GM18502 (cell line): ENCODE measurements around the gene PSMB10.

Experiments
- ATAC-seq: cut with Tn5 transposase; IDR thresholded peaks from one replicate; pipeline ENCODE4 v1.9.1; 2021; ENCODE audit warnings: mild to moderate bottlenecking; ENCODE audit not compliant: unreplicated experiment, poor library complexity

The PSMB10 gene

DNA sequence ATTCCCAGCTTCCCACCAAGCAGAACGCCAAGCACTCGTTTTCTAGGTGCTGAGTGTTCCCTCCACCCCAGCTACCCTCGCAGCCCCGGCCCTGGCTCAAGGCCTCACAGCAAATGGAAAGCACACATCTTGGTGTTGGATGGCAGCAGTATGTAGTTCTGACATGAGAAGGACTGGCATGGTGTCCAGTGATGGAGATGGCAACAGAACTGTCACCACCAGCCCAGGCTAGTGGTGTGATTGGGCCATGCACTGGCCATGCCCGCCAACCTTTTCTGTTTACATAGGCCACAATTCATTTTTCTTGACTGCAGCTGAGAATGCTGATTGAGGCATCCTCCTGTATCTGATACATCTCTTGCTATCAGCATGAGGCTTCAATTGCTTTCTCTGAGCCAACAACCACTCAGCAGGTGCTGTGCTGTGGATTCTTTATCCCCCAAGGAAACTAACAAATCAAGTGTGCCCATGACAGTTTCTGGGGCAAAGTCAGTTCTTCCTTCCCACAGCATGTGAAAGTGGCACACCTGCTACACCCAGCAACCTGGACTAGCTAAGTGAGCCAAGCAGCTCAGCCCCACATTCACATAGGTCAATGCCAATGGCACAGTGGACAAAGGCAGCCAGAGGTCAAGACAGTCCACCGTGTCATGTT is 28.0 kb upstream of the PSMB10 start:
- ATAC-seq, result no peak

- ATAC-seq, result no peak
These were observed 27.1 kb upstream of the PSMB10 start for GRCh38 chr16:67963662-67964321.

- ATAC-seq, result no peak
These were observed 26.6 kb upstream of the PSMB10 start for GRCh38 chr16:67963292-67963661.

GRCh38 chr16:67962135-67962534 is 25.5 kb upstream of the PSMB10 start:
- ATAC-seq, result no peak

- no peak for ATAC-seq
These were observed 24.9 kb upstream of the PSMB10 start for GRCh38 chr16:67961551-67961957.

DNA sequence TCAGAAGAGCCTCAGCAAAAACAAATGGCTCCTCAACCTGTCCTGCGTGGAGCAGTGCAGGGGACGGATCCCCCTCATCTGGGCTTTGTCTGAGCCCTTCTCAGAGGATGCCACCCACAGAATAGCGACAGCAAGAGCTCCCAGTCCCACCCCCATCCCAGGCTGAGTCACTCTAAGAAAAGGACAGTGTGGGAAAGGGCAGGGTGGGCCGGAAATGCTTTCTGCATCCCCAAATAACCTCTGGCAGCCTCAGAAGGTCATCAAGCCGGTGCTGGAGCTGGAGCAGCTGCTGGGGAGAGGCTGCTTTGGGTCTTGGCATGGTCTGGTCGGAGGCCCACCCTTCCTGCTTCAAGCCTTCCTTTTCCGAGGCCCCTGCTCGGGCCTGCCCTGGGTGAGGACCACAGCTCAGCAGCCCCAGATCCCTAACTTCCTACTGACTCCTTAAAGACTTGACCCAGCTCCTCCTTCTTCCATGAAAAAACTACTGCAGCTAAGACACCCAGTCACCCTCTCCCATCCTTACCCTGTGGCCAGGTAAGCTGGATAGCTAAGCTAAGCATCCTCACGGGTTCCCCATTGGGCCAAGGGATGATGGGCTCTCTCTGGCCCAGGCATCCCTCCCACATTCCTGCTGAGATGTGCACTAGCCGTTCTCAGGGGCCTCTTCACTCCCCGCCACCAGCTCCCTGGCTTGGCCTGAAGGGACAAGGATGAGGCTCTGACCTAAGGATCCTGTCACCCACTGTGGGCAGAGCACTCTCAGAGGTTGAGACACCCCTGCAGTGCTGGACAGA is 23.1 kb upstream of the PSMB10 start:
- no peak for ATAC-seq

DNA sequence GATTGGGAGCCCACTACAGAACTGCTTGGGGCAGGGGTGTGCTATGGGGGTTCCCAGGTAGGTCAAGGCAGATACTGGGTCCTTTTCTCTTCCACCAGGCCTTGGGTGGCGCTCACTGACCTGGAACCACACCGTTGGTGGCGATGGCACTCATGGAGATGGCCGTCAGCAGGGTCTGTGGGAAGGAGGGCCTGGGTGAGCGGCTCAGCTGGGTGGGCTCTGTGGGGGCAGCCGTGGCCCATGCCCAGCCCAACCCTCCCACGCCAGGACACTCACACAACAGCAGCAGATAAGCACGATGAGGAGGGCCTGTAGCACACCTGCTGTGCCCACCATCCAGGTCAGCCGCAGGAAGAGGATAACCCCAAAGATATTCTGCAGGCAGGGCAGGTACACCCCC is 21.0 kb upstream of the PSMB10 start:
- ATAC-seq, result no peak

DNA sequence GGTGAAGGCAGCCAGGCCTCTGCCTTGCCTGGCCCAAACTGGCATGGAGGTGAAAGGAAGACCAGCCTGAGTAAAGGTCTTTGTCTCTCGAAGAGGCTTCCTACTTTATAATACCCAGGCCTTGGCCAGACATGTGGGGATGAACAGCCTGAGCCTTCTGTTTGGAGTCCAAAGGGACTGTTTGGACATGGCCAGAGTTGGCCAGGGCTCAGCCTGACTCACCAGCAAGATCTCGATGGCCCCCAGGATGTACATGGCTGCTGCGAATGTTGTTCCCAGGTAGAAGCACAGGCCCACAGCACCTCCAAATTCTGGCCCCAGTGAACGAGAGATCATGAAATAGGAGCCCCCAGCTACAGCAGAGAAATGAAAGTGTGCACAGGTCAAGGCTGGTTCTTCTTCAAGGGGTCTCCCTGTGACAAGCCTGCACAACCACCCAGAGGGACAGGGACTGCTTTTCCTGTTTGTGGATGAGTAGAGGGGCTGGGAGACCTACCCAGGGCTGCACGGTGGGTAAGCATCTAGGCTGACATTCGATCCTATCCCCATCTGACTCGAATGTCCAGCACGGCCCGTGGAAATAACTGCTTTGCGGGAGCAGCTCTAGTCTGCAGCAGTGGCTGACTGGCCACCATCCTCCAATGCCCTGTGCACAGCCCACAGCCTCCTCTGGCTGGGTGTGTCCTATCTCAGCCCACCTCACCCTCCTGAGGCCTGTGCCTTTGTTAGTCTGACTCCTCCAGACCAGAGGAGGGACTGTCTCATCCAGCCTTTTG is 18.0 kb upstream of the PSMB10 start:
- ATAC-seq, result no peak

DNA sequence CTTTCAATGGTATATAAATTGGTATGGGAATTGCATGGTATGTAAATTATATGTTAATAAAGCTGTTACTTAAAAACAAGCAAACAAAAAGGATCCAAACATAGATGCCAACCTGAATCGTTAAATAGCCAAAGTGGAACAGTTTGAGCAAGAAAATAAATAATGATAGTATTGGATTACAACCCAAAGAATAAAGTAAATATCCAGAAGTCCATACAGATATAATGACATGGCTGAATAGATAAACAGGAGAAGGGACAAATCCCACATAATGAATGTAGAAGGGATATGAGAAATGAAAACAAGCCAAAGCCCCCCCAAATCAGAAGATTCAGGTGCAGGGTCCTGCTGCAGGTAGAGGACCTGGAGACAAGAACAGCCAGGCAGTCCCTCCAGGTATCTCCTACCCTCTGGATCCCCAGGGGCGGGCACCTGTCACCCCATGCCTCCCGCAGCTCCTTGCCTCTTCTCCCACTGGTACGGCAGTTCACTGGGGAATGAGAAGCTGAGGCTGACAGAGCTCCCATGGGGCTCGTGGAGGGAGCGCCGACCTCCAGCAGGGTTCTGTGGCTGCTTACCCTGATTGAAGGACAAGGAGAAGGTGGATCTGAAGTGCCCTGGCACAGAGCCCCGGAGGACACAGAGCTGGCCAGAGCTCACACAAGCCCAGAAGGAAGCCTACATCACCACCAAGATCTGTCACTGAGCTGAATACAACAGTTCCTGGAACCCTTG is 17.2 kb upstream of the PSMB10 start:
- no peak for ATAC-seq

DNA sequence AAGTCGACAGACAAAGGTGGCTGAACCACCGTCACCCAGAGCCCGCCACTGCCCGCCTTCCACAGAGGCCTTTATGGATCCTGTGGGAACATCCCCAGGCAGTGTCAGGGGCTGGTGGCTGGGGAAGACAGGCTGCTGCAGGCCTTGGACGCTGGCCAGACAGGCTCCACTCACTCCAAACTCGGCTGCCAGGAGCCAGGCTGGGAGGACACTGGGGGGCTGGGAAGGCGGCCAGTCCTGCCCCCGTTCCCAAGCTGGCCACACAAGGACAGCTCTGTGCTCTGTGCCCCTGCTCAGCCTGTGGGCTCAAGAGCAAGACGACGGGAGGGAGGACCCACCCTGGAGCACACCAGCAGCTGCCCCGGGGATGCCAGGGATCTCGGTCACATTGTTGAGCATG is 14.8 kb upstream of the PSMB10 start:
- ATAC-seq, result no peak

DNA sequence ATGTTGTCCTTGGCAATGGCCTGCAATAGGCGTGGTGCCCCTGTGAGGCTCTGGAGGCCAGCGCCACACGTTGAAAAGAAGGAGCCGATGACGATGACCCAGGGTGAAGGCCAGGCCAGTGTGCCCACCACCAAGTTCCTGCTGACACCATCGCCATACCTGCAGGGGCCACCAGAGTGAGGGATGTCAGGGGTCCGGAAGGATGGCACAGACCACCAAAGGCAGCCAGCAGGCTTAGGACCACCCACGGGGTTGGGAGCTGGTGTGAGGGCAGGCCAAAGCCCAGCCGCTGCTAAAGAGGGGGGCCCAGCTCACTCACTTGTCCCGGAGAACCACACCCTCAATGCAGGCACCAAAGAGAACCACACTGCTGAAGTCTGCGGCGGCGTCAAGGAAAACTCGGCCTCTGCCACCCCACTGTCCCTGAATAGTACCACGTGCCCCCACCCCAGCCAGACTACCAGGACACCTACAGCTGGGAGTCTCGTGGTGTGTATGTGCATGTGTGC is 13.7 kb upstream of the PSMB10 start:
- ATAC-seq, result no peak

- no peak for ATAC-seq
These were observed 13.0 kb upstream of the PSMB10 start for GRCh38 chr16:67949645-67950044.

- no peak for ATAC-seq
These were observed 11.4 kb upstream of the PSMB10 start for GRCh38 chr16:67948015-67948414.

DNA sequence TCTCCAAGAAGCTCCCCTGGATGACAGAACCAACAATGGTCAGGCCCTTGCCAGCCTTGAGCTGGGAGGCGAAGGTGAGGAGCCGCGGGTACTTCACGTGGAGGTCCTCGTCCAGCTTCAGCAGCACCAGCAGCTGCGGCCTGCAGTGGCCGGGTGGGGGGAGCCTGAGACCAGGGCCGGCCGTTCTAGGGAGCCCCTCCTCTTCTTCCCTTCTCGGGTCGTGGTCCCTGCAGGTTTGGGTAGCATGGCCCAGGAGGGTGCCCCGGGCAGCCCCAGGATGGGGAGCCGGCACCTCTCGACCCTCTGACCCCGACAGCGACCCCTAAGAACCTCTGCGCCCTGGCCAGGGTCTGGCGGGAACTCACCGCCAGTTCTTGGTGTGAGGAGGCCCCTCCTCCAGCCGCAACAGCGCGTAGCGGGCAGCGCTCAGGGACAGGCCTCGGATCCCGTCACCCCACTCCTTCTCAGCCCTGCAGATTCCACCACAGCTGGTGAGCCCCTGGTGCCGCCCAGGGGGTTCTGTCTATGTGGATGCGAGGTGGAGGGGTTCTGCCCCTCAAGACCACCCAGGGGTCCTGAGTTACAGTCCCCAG is 10.4 kb upstream of the PSMB10 start:
- no peak for ATAC-seq

GRCh38 chr16:67946128-67946569 is 9.5 kb upstream of the PSMB10 start:
- no peak for ATAC-seq

- no peak for ATAC-seq
These were observed 8.8 kb upstream of the PSMB10 start for GRCh38 chr16:67945392-67945933.

DNA sequence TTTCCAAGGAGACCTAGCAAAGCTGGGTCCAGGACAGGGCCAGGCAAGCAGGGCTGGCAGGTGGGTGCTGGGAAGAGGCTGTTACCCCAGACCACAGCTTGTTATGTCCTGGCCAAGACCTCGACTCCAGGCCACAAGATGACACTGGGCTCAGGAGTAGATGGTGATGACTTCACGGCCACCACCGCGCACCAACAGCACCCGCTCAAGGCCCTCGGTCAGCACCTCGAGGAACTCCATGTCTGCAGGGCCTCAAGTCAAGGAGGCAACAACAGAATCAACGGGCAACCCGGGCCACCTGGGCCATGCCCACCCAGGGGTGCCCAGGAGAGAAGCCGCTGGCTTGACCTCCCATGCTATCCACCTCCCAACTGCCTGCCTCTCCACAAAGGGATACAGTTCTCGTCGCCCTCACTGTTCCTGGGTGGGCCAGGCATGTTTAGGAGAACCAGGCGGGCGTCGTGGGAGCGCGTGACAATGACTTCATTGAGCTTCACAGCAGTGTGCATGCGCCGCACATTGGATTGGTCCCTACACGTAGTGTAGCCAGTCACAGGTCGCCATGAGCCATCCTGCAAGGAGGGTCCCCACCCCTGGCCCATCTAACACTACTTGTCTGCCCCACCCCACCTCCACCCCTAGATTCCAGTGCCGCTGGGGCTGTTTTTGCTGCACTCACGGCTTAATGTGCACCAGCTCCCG is 8.2 kb upstream of the PSMB10 start:
- no peak for ATAC-seq

- no peak for ATAC-seq
These were observed 7.2 kb upstream of the PSMB10 start, which contains the start of gene LCAT for GRCh38 chr16:67943619-67944504. Gene LCAT (minus strand): TSS chr16:67944120. CDS start chr16:67944101, 19 bp downstream.
